Body of pancreas (tissue), 4 donors: ENCODE results near the gene PPFIA1. TPM values are rescaled to one million over a fixed set of nuclear protein-coding genes. Genes with fewer than 3 reads are reported as not detected.

Experiments used
- ATAC-seq: fragments of 150-250 bp; one replicate; pipeline ENCODE4 v1.9.1; 2016
- DNase-seq, 4 donors: peaks; one replicate each; pipeline ENCODE4 v3.0.0-alpha.2; 2019
- H3K27ac ChIP-seq, 4 donors: fragments of 200-600 bp; sonication (generic); 1 replicate in 3 of 4; 2 replicates in 1 of 4; pipeline versions ENCODE4 v1.5.1 to v1.6.1; 2016 to 2019; ENCODE audit warnings: mild to moderate bottlenecking in 1 of 4, mixed read lengths in 1 of 4, moderate library complexity in 1 of 4
- H3K27me3 ChIP-seq, 2 donors: fragments of 200-600 bp; sonication (generic); one replicate each; pipeline ENCODE4 v1.6.0; 2016; ENCODE audit warnings: mild to moderate bottlenecking in 1 of 2
- H3K36me3 ChIP-seq, 2 donors: fragments of 200-600 bp; sonication (generic); replicated peaks in 1 of 2; 2 replicates each; pipeline ENCODE4 v1.5.1; 2016; ENCODE audit warnings: low read depth in 2 of 2; ENCODE audit not compliant: insufficient read depth in 1 of 2
- H3K4me1 ChIP-seq: fragments of 200-600 bp; sonication (generic); one replicate; pipeline ENCODE4 v1.6.0; 2016
- H3K4me3 ChIP-seq, 2 donors: fragments of 200-600 bp; sonication (generic); 1 replicate in 1 of 2; 2 replicates in 1 of 2; pipeline ENCODE4 v1.5.1; 2016 to 2019
- H3K9me3 ChIP-seq, 3 donors: fragments of 200-600 bp; sonication (generic); 1 replicate in 2 of 3; 2 replicates in 1 of 3; pipeline ENCODE4 v1.5.1; 2016
- CTCF ChIP-seq, 7 experiments: fragments of 450-650 bp in 4 of 7; fragments of 200-600 bp in 3 of 7; sonication (generic) in 3 of 7; IDR thresholded peaks; one replicate each; pipeline ENCODE4 v1.5.1; 2016 to 2019; ENCODE audit warnings: antibody characterized with exemption in 7 of 7
- POLR2A ChIP-seq, 3 donors: fragments of 450-650 bp; IDR thresholded peaks; one replicate each; pipeline ENCODE4 v1.6.1; 2016; ENCODE audit warnings: antibody characterized with exemption in 3 of 3, mild to moderate bottlenecking in 2 of 3
- WGBS, 2 donors: methylation state at CpG; one replicate each; pipeline ENCODE4 v1.1.5; 2017; 5-methylcytosine and 5-hydroxymethylcytosine counted together
- intact Hi-C: fragments of 100-400 bp; cut with DNase I; formaldehyde crosslinking; loops from one replicate; pipeline ENCODE4 v1.15.1; 2023
- total RNA-seq, 2 donors: library from RNA; depleted of rRNA; stranded (reverse); fragments of >200 nt; gene quantifications; one replicate each; pipeline ENCODE4 v1.1.0, GENCODE V29; 2016

PPFIA1 gene
- total RNA-seq, 2 donors from 2014 or later: 22.1 to 29.3 TPM

GRCh38 chr11:70409871-70410270, 139.4 kb downstream of the PPFIA1 start:
- intact Hi-C loops: no loop called here
- H3K27ac ChIP-seq: no peak overlapping the region
- no peaks in the 10 kb centered on the region for H3K27me3 ChIP-seq
- TF ChIP-seq CTCF (IDR thresholded peaks at IDR 0.05): no peak
- TF ChIP-seq POLR2A (IDR thresholded peaks at IDR 0.05): no peak
- H3K9me3 ChIP-seq: no peaks in the 10 kb centered on the region
- peaks cover 22 to 52% of the 10 kb centered on the region in 2 donors for H3K36me3 ChIP-seq
- no peak for DNase-seq
- H3K4me1 ChIP-seq: no peaks in the 10 kb centered on the region
- no peak overlapping the region for H3K4me3 ChIP-seq
- no peak for ATAC-seq
- 88 to 90% methylated on average over 7 of the region's 7 CpGs for WGBS, 2 donors

- Histone ChIP-seq H3K27me3 (no peaks in the 10 kb centered on the region), H3K4me1 (no peaks in the 10 kb centered on the region), H3K27ac (no peak overlapping the region), H3K9me3 (no peaks in the 10 kb centered on the region), H3K36me3 (peaks cover 22 to 52% of the 10 kb centered on the region in 2 donors), H3K4me3 (no peak overlapping the region)
- TF ChIP-seq CTCF (IDR thresholded peaks at IDR 0.05): no peak
- TF ChIP-seq POLR2A (IDR thresholded peaks at IDR 0.05): no peak
- intact Hi-C loops: no loop called here
- ATAC-seq (no peak), DNase-seq (no peak)
- WGBS, 2 donors: 83 to 90% methylated on average over 23 to 29 of the region's 29 CpGs
Observed at GRCh38 chr11:70410276-70411205, 140.1 kb downstream of the PPFIA1 start.

GRCh38 chr11:70411713-70412452, 141.4 kb downstream of the PPFIA1 start:
- Histone ChIP-seq H3K27ac (no peak overlapping the region), H3K9me3 (no peaks in the 10 kb centered on the region), H3K4me3 (no peak overlapping the region), H3K36me3 (peaks cover 22 to 57% of the 10 kb centered on the region in 2 donors), H3K27me3 (no peaks in the 10 kb centered on the region), H3K4me1 (no peaks in the 10 kb centered on the region)
- 91 to 100% methylated on average over 7 to 15 of the region's 15 CpGs for WGBS, 2 donors
- TF ChIP-seq POLR2A (IDR thresholded peaks at IDR 0.05) (no peak), CTCF (IDR thresholded peaks at IDR 0.05) (no peak)
- DNase-seq (no peak), ATAC-seq (no peak)
- intact Hi-C loops: no loop called here

- Histone ChIP-seq H3K9me3 (no peaks in the 10 kb centered on the region), H3K27ac (no peak overlapping the region), H3K27me3 (no peaks in the 10 kb centered on the region), H3K4me1 (no peaks in the 10 kb centered on the region), H3K4me3 (no peak overlapping the region), H3K36me3 (peaks cover 22 to 56% of the 10 kb centered on the region in 2 donors)
- TF ChIP-seq POLR2A (IDR thresholded peaks at IDR 0.05): no peak
- TF ChIP-seq CTCF (IDR thresholded peaks at IDR 0.05): no peak
- no peak for ATAC-seq
- WGBS, 2 donors: 86 to 90% methylated on average over 3 to 10 of the region's 10 CpGs
- intact Hi-C loops: no loop called here
- DNase-seq: no peak
Observed at GRCh38 chr11:70413151-70413550, 142.7 kb downstream of the PPFIA1 start.
